CD4-positive, alpha-beta T cell treated with Interleukin-15 for 4 hours (primary cell): Measurements from ENCODE around the gene PREX1.

Source experiments
- DNase-seq: peaks from one replicate; pipeline ENCODE4 v3.0.0-alpha.2; 2020; ENCODE audit warnings: low spot score

PREX1 gene

DNA sequence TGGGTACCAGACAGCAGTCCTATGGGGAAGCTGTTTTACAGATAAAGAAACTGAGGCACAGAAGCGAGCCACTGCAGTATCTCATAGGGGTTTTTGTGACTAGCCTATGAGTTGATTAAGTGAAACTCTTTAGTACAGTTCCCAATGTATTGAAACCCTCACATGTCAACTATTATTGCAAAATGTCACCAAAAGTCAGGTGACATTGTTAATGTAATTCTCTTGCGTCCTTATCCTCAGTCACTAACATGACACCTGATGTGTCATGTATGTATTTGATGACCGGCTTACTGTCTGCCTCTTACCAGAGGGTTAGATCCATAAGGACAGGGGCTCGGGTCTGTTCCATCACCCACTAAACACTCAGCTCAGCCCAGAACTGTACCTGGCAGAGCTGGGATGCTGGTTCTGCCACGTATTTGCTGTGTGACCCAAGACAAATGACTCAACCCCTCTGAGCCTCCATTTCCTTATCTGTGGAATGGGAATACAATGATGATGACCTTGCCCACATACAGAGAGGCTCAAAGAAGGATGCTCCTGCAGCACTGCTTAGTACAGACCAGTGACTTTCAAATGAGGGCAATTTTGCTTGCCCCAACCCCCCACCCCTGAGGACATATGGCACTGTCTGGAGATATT lies 32.9 kb downstream of the PREX1 start:
- DNase-seq = no peak

DNA sequence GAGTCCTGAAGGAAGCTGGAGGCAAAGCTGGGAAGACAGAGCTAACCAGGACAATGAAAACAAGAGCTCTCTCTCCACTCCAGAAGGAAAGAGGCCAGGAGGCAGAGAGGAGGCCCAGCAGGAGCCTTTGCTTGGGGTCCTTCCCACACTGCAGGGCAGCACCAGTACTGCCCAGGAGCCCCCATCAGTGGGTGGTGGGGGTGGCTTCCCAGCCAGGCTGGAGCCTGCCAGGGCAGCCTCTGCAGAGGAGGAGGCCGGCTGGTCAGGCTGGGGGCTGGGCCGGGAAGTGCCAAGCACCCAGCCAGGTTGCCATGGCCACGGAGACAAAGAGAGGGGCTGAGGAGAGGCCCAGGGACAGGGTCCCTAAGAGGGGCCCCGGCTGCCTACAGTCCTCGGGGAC lies 33.4 kb downstream of the PREX1 start:
- no peak for DNase-seq

DNA sequence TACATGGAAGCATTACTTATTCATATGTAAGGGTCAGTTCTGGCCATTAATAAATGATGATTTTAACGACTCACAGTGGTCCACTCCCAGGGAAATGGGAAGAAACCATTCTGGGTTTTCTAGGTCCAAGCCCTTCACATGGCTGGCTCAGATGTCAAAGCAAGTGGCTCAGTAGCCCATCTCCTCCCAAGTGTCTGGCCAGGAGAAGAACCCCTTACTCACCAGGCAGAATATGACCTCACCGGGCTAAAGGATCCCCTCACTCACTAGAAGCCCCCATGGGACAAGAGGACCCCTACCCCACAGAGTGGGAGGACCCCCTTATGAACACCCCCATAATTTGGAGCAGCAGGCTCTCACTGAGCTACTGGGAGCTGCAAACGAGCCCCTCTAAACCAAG lies 34.0 kb downstream of the PREX1 start:
- DNase-seq = no peak

DNA sequence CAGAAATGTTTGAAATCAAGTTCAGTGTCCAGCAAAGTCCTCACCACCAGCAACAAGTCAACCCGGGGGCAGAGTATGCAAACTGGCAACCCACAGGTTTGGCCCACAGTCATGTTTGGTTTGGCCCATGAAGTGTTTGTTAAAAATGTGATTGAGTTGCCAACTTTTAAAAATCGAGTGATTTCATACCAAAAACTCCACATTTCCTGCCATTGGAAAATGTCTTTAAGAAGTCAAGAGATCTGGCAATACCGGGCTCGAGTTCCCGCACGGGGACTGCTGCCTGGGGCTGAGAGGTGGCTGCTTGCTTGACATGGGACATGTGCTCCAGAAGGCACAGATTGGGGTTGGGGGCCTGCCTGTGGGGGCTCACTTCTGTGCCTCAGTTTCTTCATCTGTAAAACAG lies 36.1 kb downstream of the PREX1 start:
- DNase-seq = no peak

DNA sequence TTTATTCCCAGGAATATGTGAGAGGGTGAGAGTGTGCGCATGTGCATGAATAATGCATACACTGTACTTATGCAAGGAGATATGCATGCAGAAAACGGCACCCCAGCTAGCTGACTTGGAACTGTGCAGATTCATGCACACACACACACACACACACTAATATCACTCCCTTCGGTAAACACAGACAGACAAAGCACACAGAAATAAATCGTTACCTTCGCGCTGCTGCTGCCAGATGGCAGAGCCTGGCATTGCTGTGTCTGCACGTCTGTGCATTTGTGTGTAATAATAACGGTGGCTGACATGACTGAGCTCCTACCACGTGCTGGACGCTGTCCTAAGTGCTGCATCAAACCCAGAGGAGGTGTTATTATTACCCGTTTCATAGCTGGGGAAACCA lies 36.8 kb downstream of the PREX1 start:
- no peak for DNase-seq

DNA sequence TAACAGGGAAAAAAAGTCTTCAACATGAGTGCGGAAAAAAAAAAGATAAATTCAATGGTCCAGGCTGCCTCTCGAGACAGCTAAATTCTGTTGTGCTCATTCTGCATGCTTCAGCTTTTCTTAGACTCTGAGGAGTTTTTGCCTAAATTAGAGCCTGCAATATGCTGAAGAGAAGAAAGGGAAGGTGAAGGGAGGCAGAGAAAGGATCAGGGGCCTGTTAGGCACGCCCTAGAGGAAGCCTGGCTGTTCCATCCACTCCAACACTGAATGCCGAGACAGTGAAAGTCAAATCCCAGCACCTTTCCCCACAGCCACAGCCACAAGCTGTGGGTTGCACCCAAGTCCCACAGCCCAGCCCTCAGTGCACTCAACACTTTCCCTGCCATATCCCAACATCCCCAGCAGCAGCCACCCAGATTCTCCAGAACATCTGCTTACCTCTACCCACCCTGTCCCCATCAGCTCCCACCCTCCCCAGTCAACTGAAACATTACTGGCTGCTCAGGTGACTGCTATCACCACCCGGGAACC lies 37.3 kb downstream of the PREX1 start:
- no peak for DNase-seq

DNA sequence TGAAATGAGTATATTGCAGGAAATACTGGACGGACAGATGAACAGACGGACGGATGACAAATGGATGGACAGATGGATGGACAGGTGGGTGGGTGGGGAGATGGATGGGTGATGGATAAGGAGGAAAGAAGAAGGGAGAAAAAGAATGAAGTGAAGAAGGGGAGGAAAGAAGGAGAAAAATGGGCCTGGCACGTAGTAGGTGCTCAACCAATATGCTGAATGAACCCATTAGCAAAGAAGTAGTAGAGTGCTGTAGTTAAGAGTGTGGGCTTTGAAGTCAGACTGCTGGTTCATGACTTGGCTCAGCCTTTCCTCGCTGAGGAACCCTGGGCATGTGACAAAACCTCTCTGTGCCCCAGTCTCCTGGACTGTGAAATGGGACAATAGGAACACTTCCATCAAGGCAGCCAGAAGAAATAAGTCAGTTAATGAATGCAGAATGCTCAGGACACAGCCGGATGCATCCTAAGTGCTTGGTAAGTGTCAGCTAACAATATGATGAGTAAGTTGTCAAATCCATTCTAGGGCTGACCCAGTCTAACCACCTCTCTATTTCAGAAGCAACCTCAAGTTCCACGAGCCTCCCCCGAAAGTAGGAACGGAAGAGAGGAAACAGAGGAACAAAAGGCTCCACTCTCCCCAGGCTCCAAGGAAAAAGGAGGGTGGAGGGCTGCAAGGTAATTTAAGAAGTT lies 37.9 kb downstream of the PREX1 start:
- no peak for DNase-seq

DNA sequence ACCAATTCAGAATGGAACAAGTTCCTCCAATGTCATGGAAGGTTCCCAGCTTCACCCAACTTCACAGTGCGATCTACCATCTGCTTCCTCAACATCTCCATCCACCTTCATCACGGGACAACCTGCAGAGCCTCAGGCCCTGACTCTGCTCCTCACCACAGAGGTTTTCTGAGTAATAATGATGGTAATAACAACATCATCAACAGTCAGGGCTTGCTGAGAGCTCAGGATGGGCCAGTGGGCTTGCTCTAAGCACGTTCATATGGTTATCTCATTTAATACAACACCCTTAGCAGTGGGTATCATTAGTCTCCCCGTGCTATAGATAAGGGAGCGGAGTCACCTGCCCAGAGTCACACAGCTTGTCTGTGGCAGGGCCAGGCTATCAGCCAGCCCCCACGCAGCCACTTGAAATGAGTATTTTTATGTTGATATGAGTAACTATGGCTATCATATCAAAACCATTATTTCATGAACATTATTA lies 38.6 kb downstream of the PREX1 start:
- no peak for DNase-seq

DNA sequence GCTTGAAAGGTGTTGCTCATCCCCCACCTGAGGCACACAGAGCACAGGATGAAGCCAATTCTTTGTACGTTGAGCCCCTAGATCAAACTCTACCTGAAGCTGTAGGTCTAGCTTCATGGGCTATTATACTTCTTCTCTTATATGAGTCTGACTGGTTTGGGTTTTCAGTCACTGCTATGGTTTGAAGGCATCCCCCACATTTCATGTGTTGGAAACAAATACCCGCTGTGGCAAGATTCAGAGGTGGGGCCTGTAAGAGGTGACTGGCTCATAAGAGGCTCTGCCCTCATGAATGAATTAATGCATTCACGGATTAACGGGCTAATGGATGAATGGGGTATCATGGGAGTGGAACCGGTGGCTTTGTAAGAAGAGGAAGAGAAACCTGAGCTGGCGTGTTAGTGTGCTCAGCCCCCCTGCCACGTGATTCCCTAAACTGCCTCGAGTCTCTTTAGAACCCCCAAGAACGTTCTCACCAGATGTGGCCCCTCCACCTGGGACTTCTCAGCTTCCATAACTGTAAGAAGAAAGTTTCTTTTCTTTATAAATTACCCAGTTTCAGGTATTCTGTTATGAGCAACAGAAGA lies 39.2 kb downstream of the PREX1 start:
- no peak for DNase-seq

DNA sequence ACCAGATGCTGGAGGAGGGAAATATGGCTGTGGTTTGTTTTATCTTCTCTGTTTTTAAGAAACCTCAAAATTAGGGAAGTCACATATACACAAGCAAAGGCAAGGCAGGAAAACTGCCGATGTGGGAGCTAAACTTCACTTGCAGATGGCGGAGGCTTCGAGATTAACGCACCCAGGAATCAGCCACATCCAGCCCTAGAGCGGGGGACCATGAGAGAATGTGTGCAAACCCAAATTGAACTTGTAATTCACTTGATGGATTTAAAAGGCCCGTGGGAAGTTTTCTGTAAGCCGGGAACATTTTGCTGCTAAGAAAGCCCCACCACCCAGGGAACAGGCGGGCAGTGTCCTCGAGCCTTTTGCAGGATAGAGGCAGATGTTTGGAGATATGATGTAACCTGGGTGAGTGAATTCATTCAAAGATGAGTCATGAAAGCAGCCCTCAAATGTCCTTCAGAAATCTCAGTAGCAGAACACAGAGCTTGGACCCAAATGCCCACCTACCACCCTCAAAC lies 39.9 kb downstream of the PREX1 start:
- DNase-seq = no peak

DNA sequence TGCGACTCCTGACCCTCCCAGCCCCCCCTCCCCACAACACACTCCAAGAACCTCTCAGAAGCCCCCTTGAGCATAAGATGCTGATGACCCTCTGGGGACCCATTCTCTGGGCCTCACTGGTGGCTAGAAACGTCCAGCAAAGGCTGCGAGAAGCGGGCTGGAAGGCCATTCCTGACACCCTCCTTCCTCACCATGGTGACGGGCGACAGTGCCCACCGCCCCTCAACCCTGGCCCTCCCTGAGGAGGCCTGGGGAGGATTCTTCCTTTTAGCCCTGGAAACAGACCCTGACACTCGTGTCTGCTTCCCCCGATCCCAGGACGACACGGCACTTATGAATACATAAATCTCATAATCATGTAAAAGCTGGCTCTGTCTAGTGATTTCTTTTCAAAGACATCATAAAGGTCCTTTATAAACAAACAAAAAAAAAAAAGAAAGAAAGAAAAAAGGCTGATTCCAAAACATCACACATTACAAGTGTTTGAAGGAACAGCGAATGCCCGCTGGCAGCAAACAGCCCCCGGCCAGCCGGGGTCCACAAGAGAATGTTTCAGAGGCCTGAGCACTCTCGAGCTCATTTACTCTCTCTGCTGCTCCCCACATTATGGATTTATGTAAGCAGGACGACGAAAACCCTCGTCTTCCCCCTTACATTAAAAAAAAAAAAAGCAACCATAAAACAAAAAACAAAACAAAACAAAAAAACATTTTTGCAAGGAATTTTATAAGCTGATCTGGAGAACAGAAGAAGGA lies 40.7 kb downstream of the PREX1 start:
- no peak for DNase-seq

DNA sequence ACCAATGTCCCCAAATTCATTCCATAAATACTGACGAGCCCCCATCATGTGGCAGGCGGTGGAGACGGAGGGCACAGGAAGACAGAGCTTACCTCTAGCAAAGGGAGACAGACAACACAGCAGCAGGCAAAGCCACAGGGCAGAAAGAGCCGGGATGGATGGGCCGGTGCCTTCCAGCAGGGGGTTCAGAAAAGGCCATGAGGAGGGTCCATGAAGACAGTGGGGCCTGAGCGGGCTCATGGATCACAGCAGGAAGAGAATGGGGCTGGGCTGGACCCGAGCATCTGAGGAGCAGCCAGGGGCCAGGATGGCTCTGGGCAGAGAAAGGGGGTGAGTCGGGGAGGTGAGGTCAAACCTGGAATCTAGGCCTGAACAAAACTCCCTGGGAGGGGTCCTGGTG lies 42.0 kb downstream of the PREX1 start:
- DNase-seq = no peak

DNA sequence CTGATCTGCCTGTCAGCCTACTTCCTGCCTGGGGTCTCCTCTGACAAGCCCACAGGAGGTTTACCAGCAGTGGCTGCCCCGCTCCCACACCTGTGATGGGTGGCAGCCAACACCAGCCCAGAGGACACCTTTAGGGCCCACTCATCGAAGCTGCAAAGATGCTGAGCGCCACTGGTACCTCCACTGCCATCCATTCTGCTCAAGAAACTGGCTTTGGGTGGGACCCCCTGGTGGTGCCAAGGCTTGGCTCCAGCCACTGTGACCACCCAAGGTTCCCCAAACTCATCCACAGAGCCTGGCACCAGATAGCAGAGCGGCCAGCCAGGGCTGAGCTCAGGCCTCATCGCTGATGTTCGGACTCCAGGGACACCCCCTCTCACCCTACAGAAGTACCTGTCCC lies 42.5 kb downstream of the PREX1 start:
- no peak for DNase-seq

DNA sequence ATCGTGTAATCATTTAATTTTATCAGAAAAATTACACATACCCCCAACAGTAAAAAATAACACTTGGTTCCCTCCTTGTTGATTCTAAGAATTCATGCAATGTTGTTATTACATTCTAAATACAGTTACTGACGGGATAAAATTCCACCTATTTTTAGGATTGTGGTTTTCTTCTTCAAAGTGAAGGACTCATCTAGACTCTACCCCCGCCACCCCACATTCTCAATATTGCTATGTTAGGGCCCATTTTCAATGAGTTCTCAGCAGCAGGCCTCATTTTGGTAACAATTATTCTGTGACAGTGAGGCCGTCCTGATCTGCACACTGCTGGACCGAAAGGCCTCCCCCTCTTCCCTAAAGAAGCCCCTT lies 43.5 kb downstream of the PREX1 start:
- no peak for DNase-seq

DNA sequence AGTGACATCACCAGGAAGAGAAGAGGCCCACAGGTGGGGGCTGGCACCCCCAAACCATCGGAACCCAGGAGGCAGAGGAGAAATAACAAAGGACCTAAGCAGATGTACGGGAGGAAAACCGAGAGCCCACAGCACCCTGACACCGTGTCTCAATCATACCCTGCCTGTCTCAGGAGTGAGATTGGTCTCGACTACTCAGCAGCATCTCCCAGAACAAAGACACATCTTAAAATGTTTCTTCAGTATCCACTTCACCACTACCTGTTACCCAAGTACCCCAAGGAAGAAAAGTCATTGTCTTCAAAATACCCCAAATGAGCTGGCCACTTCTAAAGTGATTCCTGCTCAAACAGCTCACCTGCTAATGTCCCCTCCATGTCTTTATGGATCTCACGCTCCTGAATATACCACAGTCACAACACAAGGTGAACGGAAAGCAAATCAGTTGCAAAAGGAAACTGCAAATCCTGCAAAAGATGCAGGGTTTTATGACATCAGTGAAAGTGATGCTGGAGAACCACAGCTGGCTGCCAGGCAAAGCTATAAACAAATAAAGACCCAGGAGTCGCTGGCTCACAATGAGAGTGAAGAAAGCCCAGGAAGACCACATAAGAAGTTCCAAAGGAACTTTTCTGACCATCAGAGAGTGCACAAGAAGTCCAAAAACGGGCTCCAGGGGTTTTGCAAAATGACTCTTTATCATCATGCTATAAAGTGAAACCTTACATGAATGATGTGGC lies 44.1 kb downstream of the PREX1 start:
- peak; percentile 53 for DNase-seq

DNA sequence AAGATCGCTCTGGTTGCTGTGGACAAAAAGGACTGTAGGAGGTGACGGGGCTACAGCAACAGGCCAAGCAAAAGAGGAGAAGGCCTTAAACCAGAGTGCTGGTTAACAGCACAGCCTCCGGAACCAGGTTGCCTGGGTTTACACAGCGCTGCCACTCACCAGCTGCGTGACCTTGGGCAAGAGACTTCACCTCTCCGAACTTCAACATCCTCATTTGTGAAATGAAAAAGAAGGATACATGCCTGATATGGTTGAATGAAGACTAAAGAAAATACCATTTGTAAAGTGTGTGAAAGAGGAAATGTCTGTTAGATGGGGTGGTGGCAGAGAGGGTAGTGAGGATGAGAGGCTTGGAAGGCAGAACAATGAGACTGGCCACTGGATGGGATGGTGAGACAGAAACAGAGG lies 44.9 kb downstream of the PREX1 start:
- no peak for DNase-seq

DNA sequence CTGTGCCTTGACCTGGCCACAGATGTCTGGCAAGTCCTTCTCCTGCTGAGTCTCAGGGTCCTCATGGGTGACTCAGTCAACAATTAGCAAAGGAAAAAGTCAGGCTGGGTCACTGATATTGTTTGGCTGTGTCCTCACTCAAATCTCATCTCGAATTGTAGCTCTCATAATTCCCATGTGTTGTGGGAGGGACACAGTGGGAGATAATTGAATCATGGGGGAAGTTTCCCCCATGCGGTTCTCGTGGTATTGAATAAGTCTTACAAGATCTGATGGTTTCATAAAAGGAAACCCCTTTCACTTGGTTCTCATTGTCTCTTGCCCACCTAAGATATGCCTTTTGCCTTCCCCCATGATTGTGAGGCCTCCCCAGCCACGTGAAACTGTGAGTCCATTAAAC lies 45.7 kb downstream of the PREX1 start:
- no peak for DNase-seq

DNA sequence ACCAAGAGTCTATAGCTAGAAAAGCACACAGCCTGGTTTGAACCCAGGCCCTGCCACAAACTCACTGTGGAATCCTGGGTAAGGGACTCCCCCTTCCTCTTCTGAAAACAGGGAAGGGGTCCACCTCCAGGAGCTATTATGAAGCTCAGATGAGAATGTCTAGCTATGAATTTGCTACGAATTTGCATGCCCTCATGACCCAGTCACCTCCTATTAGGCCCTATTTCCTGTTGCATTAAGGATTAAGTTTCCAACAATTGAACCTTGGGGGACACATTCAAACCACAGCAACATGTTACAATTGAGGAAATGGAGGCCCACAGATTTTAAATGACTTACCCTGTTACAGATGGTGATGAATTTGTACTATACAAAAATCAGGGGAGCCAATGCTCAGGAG lies 46.2 kb downstream of the PREX1 start:
- no peak for DNase-seq

DNA sequence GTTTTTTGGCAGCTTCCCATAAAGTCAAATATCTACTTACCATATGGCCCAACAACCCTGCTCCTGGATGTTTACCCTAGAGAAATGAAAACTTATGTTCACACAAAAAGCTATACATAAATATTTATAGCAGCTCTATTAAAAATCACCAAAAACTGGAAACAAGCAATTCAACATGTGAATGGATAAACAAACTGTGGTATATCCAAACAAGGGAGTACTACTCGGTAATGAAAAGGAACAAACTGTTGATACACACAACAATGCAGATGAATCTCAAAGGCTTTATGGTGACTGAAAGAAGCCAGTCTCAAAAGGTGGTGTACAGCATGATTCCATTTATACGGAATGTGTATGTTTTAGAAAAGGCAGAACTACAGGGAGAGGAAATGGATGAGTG lies 48.4 kb downstream of the PREX1 start:
- DNase-seq = no peak

DNA sequence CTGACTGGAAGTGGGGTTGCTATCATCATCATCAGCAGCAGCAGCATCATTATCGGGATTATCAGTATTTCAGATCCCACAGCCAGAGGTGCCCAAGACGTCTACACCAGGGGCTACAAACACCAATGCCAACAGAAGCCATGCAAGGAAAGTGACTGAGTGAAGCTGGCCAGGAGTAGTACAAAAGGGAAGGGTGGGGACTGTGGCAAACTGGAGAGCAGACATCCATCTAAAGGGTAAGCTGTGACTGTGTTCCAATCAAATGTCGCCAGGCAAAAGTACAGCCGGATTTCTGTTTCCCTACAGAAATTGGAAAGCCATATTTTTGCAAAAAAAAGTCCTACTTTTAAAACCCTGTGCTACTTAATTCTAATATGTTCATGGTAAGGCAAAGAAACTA lies 50.0 kb downstream of the PREX1 start:
- no peak for DNase-seq

DNA sequence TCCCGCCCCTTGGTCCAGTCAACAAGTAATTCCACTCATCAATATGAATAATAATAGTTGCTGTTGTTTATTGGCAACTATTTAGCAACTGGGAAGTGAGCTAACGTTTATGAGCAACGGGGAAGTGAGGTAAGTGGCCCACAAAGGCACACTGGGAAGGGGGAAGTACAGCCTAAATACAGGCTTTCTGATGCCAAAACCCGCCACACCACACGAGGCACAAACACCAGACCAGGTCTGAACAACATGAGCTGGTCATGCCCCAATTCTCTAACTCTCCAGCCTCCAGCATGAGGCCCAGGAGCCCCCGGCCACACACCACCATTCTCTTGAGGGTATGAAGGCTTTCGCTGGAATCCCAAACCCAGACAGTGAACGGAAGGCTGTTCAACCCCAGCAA lies 50.8 kb downstream of the PREX1 start:
- no peak for DNase-seq

DNA sequence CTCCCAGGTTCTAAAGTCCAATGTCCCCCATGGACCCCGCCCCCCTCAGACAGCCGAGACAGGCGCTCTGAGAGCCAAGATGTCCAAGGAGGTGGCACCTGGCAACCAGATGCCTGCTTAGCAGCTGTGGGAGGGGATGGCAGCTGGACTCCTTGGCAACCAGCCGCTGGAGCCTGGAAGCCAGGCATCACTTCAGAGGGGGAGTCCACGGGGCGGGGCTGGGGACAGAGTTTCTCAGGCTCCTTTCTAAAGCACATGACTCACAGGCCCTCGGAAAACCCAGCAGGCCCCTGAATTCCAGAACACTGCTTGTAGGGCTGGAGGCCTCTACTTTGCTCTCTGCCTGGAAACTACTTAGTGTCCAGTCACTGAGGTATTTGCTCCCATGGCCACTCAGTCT lies 51.5 kb downstream of the PREX1 start:
- DNase-seq = no peak
